Measurements from ENCODE around the gene COL1A2. TPM values are rescaled to one million over a fixed set of nuclear protein-coding genes. Genes with fewer than 3 reads are reported as not detected.

COL1A2 gene
- polyA plus RNA-seq, 3 donors: not detected

GRCh38 chr7:94393246-94394108, 1.2 kb upstream of the COL1A2 start:
- Histone ChIP-seq H3K9me3 (replicated peaks in 1 of 2; ENCODE audit: control insufficient read depth in 1 of 2, insufficient read depth in 1 of 2, low read length in 2 of 2) (no peaks in the 10 kb centered on the region), H4K20me1 (ENCODE audit: insufficient read depth, low read length) (no peaks in the 10 kb centered on the region), H3K27me3 (ENCODE audit: control insufficient read depth in 2 of 2, insufficient read depth in 2 of 2, low read length in 2 of 2) (peaks cover 9 to 29% of the 10 kb centered on the region in 2 donors), H3K36me3 (replicated peaks in 1 of 2; ENCODE audit: control insufficient read depth in 1 of 2, insufficient read depth in 2 of 2, low read length in 2 of 2) (no peaks in the 10 kb centered on the region), H3K27ac (ENCODE audit: low read depth in 1 of 2, low read length in 2 of 2) (no peak overlapping the region), H2AFZ (ENCODE audit: insufficient read depth, low read depth, low read length, poor library complexity, severe bottlenecking) (no peak overlapping the region), H3K79me2 (ENCODE audit: insufficient read depth, low read length) (no peaks in the 10 kb centered on the region), H3K4me1 (ENCODE audit: control insufficient read depth in 1 of 2, insufficient read depth in 2 of 2, low read length in 2 of 2) (peaks cover 0 to 4% of the 10 kb centered on the region in 2 donors), H3K4me2 (replicated peaks; ENCODE audit: extremely low read depth, low read length, poor library complexity, severe bottlenecking) (no peak overlapping the region), H3K9ac (ENCODE audit: insufficient read depth, low read length, poor library complexity, severe bottlenecking) (no peak overlapping the region), H3K4me3 (replicated peaks in 1 of 3; ENCODE audit: low read depth in 2 of 3, low read length in 3 of 3) (no peak overlapping the region)
- Mint-ChIP-seq H3K27me3 (ENCODE audit: low read depth in 3 of 3) (peaks cover 26 to 36% (median 29%) of the 10 kb centered on the region in 3 donors), H3K4me3 (peak overlapping the region in 1 of 2 donors; percentile 75), H3K4me1 (peaks cover 14% of the 10 kb centered on the region), H3K9me3 (peaks cover 0 to 2% (median 0%) of the 10 kb centered on the region in 7 donors), H3K36me3 (no peaks in the 10 kb centered on the region), H3K27ac (no peak overlapping the region)
- no peak for TF ChIP-seq CTCF (IDR thresholded peaks at IDR 0.05)
- 72% methylated on average over 13 of the region's 24 CpGs for WGBS (ENCODE audit: insufficient coverage)
- no peak for DNase-seq
- intact Hi-C loops (cut with micrococcal nuclease): no loop called here

- DNase-seq: no peak
- Histone ChIP-seq H3K27me3 (ENCODE audit: control insufficient read depth in 2 of 2, insufficient read depth in 2 of 2, low read length in 2 of 2) (peaks cover 9 to 29% of the 10 kb centered on the region in 2 donors), H4K20me1 (ENCODE audit: insufficient read depth, low read length) (no peaks in the 10 kb centered on the region), H3K4me1 (ENCODE audit: control insufficient read depth in 1 of 2, insufficient read depth in 2 of 2, low read length in 2 of 2) (peaks cover 0 to 4% of the 10 kb centered on the region in 2 donors), H3K4me3 (replicated peaks in 1 of 3; ENCODE audit: low read depth in 2 of 3, low read length in 3 of 3) (no peak overlapping the region), H3K4me2 (replicated peaks; ENCODE audit: extremely low read depth, low read length, poor library complexity, severe bottlenecking) (no peak overlapping the region), H3K79me2 (ENCODE audit: insufficient read depth, low read length) (no peaks in the 10 kb centered on the region), H3K9ac (ENCODE audit: insufficient read depth, low read length, poor library complexity, severe bottlenecking) (no peak overlapping the region), H3K27ac (ENCODE audit: low read depth in 1 of 2, low read length in 2 of 2) (no peak overlapping the region), H3K36me3 (replicated peaks in 1 of 2; ENCODE audit: control insufficient read depth in 1 of 2, insufficient read depth in 2 of 2, low read length in 2 of 2) (no peaks in the 10 kb centered on the region), H2AFZ (ENCODE audit: insufficient read depth, low read depth, low read length, poor library complexity, severe bottlenecking) (no peak overlapping the region), H3K9me3 (replicated peaks in 1 of 2; ENCODE audit: control insufficient read depth in 1 of 2, insufficient read depth in 1 of 2, low read length in 2 of 2) (no peaks in the 10 kb centered on the region)
- H3K27me3 Mint-ChIP-seq (ENCODE audit: low read depth in 3 of 3): peaks cover 26 to 36% (median 29%) of the 10 kb centered on the region in 3 donors
- 13% methylated on average over 9 of the region's 19 CpGs for whole genome bisulfite sequencing (ENCODE audit: insufficient coverage)
- H3K9me3 Mint-ChIP-seq: peaks cover 0 to 2% (median 0%) of the 10 kb centered on the region in 7 donors
- peaks cover 14% of the 10 kb centered on the region for H3K4me1 Mint-ChIP-seq
- intact Hi-C loops (cut with micrococcal nuclease): no loop called here
- H3K4me3 Mint-ChIP-seq: peak overlapping the region; percentile 9 to 75
- H3K36me3 Mint-ChIP-seq: no peaks in the 10 kb centered on the region
- TF ChIP-seq CTCF (IDR thresholded peaks at IDR 0.05): no peak
- no peak overlapping the region for H3K27ac Mint-ChIP-seq
These were observed 622 bp upstream of the COL1A2 start for GRCh38 chr7:94394109-94394436.
